ENCODE data around the gene LRIG1.

LRIG1 gene

GRCh38 chr3:66506154-66506553 is 5.3 kb upstream of the LRIG1 start:
- DNase-seq (ENCODE audit: low read depth in 2 of 2): no peak

- no peak for DNase-seq (ENCODE audit: low read depth in 2 of 2)
Observed at GRCh38 chr3:66504850-66505641, 4.2 kb upstream of the LRIG1 start.

- DNase-seq (ENCODE audit: low read depth in 2 of 2): no peak
Observed at GRCh38 chr3:66502981-66503380, 2.2 kb upstream of the LRIG1 start.

GRCh38 chr3:66502245-66502874 is 1.5 kb upstream of the LRIG1 start:
- DNase-seq (ENCODE audit: low read depth in 2 of 2): no peak

- no peak for DNase-seq (ENCODE audit: low read depth in 2 of 2)
Observed at GRCh38 chr3:66501483-66502244, 842 bp upstream of the LRIG1 start.

- DNase-seq (ENCODE audit: low read depth in 2 of 2): peak in 1 of 2 donors; percentile 33
Observed at GRCh38 chr3:66499881-66500575, 794 bp downstream of the LRIG1 start.

GRCh38 chr3:66498687-66499621 is 1.9 kb downstream of the LRIG1 start:
- DNase-seq (ENCODE audit: low read depth in 2 of 2): no peak

GRCh38 chr3:66497985-66498671 is 2.7 kb downstream of the LRIG1 start:
- no peak for DNase-seq (ENCODE audit: low read depth in 2 of 2)

- no peak for DNase-seq (ENCODE audit: low read depth in 2 of 2)
Observed at GRCh38 chr3:66497288-66497984, 3.4 kb downstream of the LRIG1 start.

- no peak for DNase-seq (ENCODE audit: low read depth in 2 of 2)
Observed at GRCh38 chr3:66496746-66497145, 4.1 kb downstream of the LRIG1 start.

GRCh38 chr3:66496301-66496700 is 4.5 kb downstream of the LRIG1 start:
- DNase-seq (ENCODE audit: low read depth in 2 of 2): no peak

GRCh38 chr3:66495668-66496045 is 5.2 kb downstream of the LRIG1 start:
- DNase-seq (ENCODE audit: low read depth in 2 of 2): no peak

GRCh38 chr3:66494959-66495667 is 5.7 kb downstream of the LRIG1 start:
- no peak for DNase-seq (ENCODE audit: low read depth in 2 of 2)

- no peak for DNase-seq (ENCODE audit: low read depth in 2 of 2)
Observed at GRCh38 chr3:66493458-66494099, 7.2 kb downstream of the LRIG1 start.

- DNase-seq (ENCODE audit: low read depth in 2 of 2): no peak
Observed at GRCh38 chr3:66492672-66493071, 8.2 kb downstream of the LRIG1 start.

GRCh38 chr3:66492071-66492470 is 8.8 kb downstream of the LRIG1 start:
- no peak for DNase-seq (ENCODE audit: low read depth in 2 of 2)

GRCh38 chr3:66490984-66491383 is 9.8 kb downstream of the LRIG1 start:
- DNase-seq (ENCODE audit: low read depth in 2 of 2): no peak

- DNase-seq (ENCODE audit: low read depth in 2 of 2): no peak
Observed at GRCh38 chr3:66490214-66490613, 10.6 kb downstream of the LRIG1 start.

GRCh38 chr3:66489581-66489980 is 11.2 kb downstream of the LRIG1 start:
- DNase-seq (ENCODE audit: low read depth in 2 of 2): no peak
